Upper lobe of left lung (tissue), 4 donors: ENCODE measurements around the gene KIF25.

Experiments
- CTCF ChIP-seq, 6 experiments: fragments of 450-650 bp in 4 of 6; fragments of 200-600 bp in 2 of 6; sonication (generic) in 2 of 6; IDR thresholded peaks; one replicate each; pipeline ENCODE4 v1.5.1; 2016 to 2019; ENCODE audit warnings: antibody characterized with exemption in 6 of 6
- POLR2A ChIP-seq, 4 donors: fragments of 450-650 bp; IDR thresholded peaks; one replicate each; pipeline ENCODE4 v1.5.1; 2016 to 2017; ENCODE audit warnings: antibody characterized with exemption in 4 of 4, mild to moderate bottlenecking in 2 of 4
- POLR2AphosphoS5 ChIP-seq, 2 donors: sonication (generic); formaldehyde crosslinking; IDR thresholded peaks; one replicate each; pipeline ENCODE4 v1.5.1; 2017; ENCODE audit warnings: antibody characterized with exemption in 2 of 2

- TF ChIP-seq CTCF (IDR thresholded peaks at IDR 0.05) (no peak), POLR2AphosphoS5 (IDR thresholded peaks at IDR 0.05) (no peak), POLR2A (IDR thresholded peaks at IDR 0.05) (no peak)
Observed at GRCh38 chr6:167988945-167989841, 8.3 kb upstream of the KIF25 start.
